ENCODE results near the gene ADNP2.
"Not testable (repeated sequence)": the region's sequence is repeated elsewhere in the genome, so short reads cannot be mapped to it uniquely, and the experiment has no call there.

ADNP2 gene

DNA sequence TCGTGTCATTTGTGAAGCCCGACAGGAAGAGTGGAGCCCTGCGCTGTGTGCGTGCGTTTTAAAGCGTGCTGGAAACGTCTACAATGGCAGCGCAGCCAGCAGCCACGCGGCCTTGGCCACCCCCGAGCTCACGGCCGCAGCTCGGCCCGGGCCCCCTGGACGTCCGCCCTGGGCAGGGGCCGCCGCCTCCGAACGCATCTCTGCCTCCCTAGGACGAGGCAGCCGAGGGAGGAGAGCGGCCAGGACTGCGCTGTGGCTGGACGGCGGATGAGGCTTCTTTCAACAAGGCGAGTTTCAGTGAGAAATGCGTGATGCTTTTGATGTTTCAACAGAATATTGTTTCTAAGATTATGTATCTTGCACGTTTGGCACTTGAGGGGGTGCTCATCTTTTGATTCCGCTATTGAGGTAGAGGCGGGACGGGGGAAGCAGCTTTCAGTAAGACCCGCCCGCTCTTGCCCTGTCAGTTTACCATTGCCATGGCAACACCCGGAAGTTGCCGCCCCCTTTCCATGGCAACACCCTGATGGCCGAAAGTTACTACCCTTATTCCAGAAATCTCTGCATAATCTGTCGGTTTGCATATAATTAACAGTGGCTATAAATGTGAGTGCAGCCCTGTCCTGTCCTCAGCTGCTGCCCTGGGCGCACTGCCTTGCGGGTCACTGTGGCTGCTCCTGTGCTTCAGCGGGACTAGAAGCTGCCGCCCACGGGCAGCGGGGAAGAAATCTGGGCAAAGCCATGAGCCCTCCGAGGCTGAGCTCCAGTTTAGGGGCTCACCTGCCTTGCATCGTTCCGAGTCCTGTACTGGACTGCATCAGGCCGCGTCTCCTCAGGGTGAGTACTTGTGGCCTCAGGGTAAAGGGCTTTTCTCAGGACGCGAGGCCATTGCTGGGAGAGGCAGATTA, 38.6 kb downstream of the ADNP2 start:
- peak; percentile 80 for DNase-seq

DNA sequence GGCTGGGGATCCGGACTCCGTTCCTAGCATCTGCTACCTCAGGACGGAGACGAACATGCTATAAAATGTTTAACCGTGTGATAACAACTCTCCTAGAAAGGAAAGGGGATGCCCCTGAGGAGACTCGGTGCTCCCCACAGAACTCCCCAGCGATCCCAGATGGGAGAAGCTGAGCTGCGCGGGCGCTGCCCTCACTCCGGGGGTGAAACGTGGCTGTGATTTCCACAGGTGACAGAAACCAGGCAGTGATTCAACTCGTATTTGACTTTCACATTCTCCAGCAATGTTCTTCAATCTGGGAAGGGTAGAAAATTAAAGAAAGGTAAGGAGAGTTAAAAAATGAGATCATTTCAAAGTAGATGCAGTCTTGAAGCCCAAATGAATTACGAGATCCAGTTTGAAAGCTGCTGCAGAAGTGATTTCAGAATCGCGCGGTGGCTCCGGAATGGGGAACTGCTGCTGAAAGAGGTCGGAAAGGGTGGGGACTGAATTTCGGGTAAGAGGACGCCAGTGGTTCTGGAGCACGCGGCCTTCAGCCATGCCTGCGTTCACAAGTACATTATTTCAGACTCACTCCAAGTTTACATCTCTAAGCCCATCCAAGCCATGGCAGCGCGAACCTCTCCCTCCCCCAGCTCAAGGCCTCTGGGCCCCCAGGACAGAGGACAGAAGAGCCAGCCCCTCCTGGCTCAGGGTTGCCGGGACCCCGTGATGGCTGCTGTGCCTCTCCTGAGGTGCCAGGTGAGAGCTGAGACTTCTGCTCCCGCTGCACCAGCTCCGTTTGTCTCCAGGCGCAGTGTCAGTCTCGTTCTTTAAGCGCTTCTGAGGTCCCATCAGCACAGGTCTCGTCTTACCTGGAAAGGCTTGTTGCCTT, 39.5 kb downstream of the ADNP2 start:
- no peak for DNase-seq

DNA sequence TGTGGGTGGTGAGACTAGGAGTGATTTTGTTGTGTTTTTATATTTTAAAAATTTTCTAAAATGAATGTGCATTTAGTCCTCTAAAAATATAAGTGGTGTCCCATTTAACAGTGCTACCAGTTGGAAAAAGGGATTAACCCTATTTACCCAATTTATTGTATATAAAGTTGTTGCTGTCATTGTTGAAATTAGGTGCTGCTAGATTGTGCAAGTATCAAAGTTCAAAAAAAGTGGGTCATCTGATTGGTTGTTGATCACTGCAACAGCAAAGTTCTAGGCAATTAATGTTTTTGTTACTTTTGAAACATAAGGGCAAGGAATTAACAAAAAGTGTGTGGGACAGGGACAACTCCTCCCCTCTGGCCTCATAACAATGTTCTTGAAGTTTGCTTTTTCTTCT, 40.6 kb downstream of the ADNP2 start:
- no peak for DNase-seq

- peak; percentile 47 for DNase-seq
Observed at GRCh38 chr18:80154293-80154692, 45.2 kb downstream of the ADNP2 start.

DNA sequence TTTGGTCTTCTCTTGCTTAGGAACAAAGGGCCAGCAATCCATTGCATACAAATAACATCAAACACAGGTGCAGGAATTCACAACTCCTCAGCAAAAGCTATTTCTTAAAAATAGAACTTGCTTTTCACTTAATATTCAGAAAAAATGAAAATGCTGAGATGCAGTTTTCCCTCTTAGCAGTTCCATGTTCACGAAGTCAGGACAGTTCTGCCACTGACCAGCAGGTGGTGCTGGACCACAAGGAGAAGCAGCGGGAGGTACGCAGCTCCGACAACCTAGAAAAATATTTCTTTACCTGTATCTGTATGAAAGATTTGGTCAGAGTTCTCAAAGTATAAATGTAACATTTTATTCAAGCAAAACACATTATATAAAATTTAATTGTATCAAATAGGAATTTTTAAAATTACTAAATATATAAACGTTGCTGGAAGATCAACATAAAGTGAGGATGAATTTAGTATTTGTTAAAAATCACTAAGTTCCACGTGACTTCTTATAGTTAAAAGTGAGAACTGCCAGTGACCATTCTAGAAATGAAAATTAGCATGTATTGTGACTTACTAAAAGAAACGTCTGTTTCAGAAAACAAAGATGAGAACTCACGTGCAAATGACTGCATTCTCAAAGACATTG, 48.8 kb downstream of the ADNP2 start:
- DNase-seq = peak; percentile 71

GRCh38 chr18:80158365-80158764, 49.3 kb downstream of the ADNP2 start:
- no peak for DNase-seq

GRCh38 chr18:80159713-80160636, 50.9 kb downstream of the ADNP2 start:
- DNase-seq = no peak

GRCh38 chr18:80161781-80162417, 52.8 kb downstream of the ADNP2 start:
- no peak for DNase-seq

DNA sequence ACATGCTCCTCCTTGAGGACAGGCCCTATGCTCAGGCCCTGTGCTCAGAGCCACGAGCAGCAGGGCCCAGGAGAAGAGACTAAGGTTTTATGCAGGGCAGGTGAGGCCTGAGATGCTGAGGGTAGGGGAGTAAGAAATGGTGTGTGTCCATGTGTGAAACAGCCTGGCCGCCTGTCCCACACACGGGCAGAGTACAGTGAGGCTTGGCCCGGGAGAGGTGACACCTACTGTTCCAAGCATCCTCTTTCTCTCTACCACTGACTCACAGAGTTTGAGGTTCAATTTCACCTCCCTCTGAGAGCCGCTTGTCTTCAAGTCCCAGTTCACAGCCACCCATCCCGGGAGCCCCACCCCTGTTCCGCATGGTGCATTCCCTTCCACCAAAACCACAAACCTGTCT, 54.1 kb downstream of the ADNP2 start:
- DNase-seq = no peak

- DNase-seq = not testable (repeated sequence)
Observed at GRCh38 chr18:80164727-80165355, 55.8 kb downstream of the ADNP2 start.

GRCh38 chr18:80166240-80166639, 57.2 kb downstream of the ADNP2 start:
- DNase-seq = no peak

GRCh38 chr18:80166725-80167124, 57.7 kb downstream of the ADNP2 start:
- no peak for DNase-seq

DNA sequence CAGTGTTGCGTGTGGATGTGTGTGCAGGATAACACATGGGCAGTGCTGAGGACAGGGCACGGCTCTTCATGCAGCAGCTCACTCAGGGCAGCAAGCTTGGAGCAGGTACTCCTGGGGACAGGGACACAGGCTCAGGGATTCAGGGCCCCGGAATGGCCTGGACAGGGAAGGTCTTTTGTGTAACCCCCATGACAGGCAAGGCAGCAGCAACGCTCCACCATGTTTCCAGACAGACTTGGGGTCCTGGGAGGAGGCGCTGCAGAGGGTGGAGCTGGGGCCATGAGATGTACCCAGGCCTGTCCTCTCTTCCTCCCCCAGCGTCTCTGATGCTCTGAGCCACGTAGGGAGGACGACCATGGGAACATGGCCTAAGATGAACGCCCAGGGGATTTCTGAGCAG, 58.3 kb downstream of the ADNP2 start:
- DNase-seq = no peak

DNA sequence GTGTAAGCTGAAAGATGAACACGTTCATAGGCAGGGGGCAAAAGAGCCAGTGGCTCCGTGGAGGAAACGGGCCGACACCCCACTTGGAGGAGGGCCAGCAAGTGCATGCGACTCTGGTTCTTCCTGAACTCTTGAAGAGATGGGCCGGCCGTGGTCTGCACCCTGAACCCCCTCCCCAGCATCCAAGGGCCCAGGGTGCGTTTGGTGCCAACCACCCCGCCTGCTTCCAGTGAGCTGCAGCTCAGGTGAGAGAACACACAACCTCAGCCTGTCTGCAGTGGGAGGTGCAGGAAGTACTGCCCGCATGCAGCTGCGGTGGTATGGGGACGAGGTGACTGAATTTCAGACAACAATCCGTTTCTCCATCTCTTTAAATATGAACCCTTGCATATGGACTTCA, 58.9 kb downstream of the ADNP2 start:
- no peak for DNase-seq

GRCh38 chr18:80168346-80168745, 59.3 kb downstream of the ADNP2 start:
- DNase-seq = no peak

DNA sequence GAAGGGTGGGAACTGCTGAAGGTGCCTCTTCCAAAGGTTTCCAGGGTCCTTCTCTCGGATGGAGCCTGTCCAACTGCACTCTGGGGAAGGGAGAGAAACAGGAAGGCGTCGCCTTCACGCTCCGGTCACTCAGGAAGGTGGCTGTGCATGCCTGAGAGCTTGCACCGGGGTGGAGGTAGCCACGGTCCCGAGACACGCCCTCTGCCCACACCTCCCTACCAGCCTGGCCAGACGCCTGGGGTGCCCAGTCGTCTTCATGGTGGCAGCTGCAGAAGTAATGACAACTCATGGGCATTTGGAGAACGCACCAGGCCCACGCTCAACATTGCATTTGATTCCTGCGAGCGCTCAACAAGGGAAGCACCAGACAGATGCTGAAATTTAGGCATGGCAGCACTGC, 59.9 kb downstream of the ADNP2 start:
- DNase-seq = no peak

DNA sequence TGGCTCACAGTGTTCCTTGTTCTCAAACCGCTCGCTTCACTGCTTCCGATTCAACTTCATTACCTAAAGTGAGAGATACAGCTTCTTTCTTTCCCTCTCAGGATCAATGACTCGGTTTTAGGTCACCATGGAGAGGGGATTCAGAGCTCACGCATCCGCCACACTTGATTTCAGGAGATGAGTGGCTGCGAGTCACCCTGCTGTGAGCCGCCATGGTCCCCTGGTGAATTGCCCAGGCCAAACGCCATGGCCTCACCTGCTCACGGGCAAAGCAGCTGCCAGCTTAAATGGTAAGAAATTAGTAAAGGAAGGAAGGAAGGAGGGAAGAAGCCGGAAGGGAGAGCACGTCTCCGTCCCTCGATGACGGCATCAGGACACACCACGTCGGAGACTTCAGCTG, 60.5 kb downstream of the ADNP2 start:
- no peak for DNase-seq

GRCh38 chr18:80170395-80171053, 61.5 kb downstream of the ADNP2 start:
- DNase-seq = no peak

DNA sequence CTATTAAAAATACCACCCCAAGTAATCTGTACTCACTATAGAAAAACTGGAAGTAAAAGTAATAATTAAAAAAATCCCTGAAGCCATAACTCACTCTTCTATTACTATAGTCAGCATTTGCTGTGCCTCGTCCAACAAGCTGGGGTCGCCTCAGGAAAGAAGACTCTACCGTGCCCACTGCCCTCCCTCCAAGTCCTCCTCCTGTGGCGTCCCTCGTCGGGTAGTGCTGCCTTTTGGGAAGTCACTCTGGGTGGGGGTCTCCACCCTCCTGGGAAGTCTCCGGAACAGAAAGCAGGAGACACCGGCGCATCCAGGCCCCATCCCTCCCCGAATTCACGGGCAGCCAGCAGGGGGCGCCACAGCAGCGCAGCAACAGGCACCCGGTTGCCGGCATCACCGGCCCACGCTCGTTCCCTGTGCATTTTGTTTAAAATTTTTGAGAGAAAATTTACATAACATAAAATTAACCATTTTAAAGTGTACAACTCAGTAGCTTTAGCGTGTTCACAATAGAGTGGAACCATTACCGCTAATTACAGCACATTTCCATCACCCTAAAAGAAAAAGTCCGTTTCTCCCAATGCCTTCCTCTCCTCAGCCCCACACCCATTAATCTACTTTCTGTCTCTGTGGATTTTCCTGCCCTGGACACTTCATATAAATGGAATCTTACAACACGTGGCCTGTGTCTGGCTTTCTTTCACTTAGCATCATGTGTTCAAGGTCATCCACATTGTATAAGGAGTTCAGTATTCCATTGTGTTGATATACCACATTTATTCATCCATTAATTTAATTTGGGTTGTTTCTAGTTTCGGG, 62.2 kb downstream of the ADNP2 start:
- DNase-seq = peak; percentile 26

GRCh38 chr18:80172056-80172455, 63.0 kb downstream of the ADNP2 start:
- DNase-seq = no peak
